ENCODE results near the gene C8B. TPM values are rescaled to one million over a fixed set of nuclear protein-coding genes. Genes with fewer than 3 reads are reported as not detected.
A peak's percentile ranks its signal among the peaks of the same experiment; 100 is the strongest.

Gene C8B
- total RNA-seq, 4 donors from 2014 or later: not detected

GRCh38 chr1:57003398-57004139, 37.8 kb upstream of the C8B start:
- peak; percentile 33 for ATAC-seq (ENCODE audit: low FRiP score)
- TF ChIP-seq, protein P1, sequence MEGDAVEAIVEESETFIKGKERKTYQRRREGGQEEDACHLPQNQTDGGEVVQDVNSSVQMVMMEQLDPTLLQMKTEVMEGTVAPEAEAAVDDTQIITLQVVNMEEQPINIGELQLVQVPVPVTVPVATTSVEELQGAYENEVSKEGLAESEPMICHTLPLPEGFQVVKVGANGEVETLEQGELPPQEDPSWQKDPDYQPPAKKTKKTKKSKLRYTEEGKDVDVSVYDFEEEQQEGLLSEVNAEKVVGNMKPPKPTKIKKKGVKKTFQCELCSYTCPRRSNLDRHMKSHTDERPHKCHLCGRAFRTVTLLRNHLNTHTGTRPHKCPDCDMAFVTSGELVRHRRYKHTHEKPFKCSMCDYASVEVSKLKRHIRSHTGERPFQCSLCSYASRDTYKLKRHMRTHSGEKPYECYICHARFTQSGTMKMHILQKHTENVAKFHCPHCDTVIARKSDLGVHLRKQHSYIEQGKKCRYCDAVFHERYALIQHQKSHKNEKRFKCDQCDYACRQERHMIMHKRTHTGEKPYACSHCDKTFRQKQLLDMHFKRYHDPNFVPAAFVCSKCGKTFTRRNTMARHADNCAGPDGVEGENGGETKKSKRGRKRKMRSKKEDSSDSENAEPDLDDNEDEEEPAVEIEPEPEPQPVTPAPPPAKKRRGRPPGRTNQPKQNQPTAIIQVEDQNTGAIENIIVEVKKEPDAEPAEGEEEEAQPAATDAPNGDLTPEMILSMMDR (IDR thresholded peaks at IDR 0.05): no peak
- DNase-seq (ENCODE audit: low spot score): no peak

DNA sequence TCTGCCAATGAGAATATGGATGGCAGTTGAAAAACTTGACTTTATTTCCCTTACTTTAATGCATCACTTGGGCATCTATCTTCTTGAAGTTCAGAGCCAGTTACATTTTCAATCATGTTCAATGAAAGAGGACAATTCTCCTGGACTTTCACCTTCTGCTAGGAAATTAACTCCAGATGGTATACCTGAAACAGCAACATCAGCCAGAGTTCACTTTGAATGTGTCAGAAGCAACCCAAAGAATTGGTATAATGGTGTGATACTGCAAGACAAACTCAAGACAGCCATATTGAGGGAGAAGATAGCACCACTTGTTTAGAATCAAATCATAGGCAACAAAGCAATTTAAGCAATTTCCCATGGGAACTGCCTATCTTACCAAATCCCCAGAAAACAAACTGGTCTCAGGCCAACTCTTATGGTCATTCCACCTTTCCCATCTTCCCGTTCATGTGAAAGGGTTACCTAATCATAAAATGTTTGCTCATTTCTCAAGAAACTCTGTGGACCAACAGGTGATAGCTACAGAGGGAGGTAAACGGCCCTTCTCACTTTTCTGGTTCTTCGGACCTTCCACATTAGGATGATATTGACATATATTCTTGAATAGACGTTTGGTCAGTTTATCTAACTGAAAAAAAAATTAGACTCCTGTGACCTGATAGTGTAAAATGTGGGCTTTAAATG, 29.7 kb upstream of the C8B start:
- no peak for DNase-seq (ENCODE audit: low spot score)
- no peak for ATAC-seq (ENCODE audit: low FRiP score)
- TF ChIP-seq, protein P1 (IDR thresholded peaks at IDR 0.05): no peak

DNA sequence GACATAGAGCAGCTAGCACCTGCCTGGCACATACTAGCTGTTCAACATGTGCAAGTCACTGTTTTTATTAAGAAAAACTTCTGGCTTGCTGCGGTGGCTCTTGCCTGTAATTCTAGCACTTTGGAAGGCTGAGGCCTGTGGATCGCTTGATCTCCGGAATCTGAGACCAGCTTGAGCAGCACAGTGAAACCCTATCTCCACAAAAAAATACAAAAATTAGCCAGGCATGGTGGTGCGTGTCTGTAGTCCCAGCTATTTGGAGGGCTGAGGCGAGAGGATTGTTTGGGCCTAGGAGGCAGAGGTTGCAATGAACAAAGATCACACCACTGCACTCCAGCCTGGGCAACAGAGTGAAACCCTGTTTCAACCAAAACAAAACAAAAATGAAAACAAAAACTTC, 27.7 kb upstream of the C8B start:
- TF ChIP-seq, protein P1 (IDR thresholded peaks at IDR 0.05): no peak
- no peak for ATAC-seq (ENCODE audit: low FRiP score)

DNA sequence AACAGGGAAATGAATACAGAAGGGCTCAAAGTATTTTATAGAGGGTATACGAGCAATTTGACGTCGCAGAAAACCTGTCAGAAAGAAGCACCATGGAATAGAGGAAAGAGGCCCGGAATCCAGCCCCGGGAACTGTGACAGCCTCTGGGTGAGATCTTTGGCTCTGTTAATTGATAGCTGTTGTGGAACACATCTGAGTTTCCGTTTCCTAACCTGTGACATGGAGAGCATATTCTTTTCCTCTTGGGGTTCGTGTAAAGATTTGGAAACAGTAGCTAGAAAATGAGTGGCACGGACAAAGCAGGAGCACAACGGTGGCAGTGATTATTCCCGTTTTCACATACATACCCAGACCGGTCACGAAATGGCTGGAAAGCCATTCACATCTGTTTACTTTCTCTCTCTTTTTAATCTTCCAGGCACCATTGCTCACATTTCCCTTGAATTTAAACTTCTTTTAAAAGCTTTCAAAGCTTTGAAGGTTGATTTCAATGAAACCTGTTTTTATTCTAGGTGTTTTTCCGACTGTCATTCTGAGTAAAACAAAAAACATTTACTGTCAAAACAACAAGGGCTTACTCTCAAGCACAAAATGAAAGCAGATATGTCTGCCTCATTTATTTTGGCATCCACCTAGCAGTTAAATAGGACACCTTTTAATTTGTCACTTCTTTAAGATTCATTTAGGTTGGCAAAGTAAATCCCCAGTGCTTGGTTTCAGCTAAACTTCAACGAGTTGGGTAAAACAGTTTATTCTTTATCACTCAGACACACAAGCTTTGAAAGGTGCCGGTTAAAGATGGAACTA, 26.7 kb upstream of the C8B start:
- TF ChIP-seq, protein P1 (IDR thresholded peaks at IDR 0.05): no peak
- no peak for DNase-seq (ENCODE audit: low spot score)
- no peak for ATAC-seq (ENCODE audit: low FRiP score)

More for the DNA sequence above, 27.7 kb upstream of the C8B start:
- no peak for DNase-seq (ENCODE audit: low spot score)

GRCh38 chr1:56991576-56991975, 25.8 kb upstream of the C8B start:
- TF ChIP-seq, protein P1 (IDR thresholded peaks at IDR 0.05): no peak
- ATAC-seq (ENCODE audit: low FRiP score) (no peak), DNase-seq (ENCODE audit: low spot score) (no peak)

GRCh38 chr1:56986397-56986796, 20.6 kb upstream of the C8B start:
- ATAC-seq (ENCODE audit: low FRiP score) (no peak), DNase-seq (ENCODE audit: low spot score) (no peak)
- TF ChIP-seq, protein P1 (IDR thresholded peaks at IDR 0.05): no peak

Data from omental fat pad (tissue), 4 donors.